PC-3 (cell line): ENCODE results near the gene FRG1. TPM values are rescaled to one million over a fixed set of nuclear protein-coding genes. Genes with fewer than 3 reads are reported as not detected.
"Not testable (repeated sequence)": the region's sequence is repeated elsewhere in the genome, so short reads cannot be mapped to it uniquely, and the experiment has no call there.

ENCODE experiments used
- ATAC-seq: fragments of 200-7000 bp; cut with Tn5 transposase; 2 replicates; pipeline ENCODE4 v1.9.1; 2020; ENCODE audit warnings: mild to moderate bottlenecking, moderate library complexity
- BruUV-seq: library from RNA; stranded (reverse); fragments of 400-500 nt; replicated peaks from 2 replicates; lab custom pipeline; 2021; lab: Mats Ljungman, UMichigan
- CTCF ChIA-PET: fragments of 300-600 bp; sonication (Branson Sonifier 250); formaldehyde crosslinking; loops from one replicate; lab custom pipeline; 2022; ENCODE audit warnings: antibody characterized with exemption; lab: Charles Lee
- POLR2A ChIA-PET: fragments of 300-600 bp; sonication (Branson Sonifier 250); formaldehyde crosslinking; loops from one replicate; lab custom pipeline; 2022; ENCODE audit warnings: antibody characterized with exemption; ENCODE audit not compliant: unreplicated experiment; lab: Charles Lee
- DNase-seq: peaks from one replicate; pipeline ENCODE4 v3.0.0-alpha.2; 2015
- H2AFZ ChIP-seq: fragments of 300-600 bp; sonication (generic); 2 replicates; pipeline ENCODE4 v1.6.0; 2016; ENCODE audit warnings: antibody characterized with exemption, low read length
- H3F3A ChIP-seq: fragments of 300-600 bp; sonication (generic); one replicate; pipeline ENCODE4 v1.6.0; 2017; ENCODE audit warnings: antibody characterized with exemption, low read length, control low read depth, mild to moderate bottlenecking; ENCODE audit not compliant: unreplicated experiment
- H3K27ac ChIP-seq: fragments of 300-600 bp; sonication (generic); 2 replicates; pipeline ENCODE4 v1.5.1; 2016; ENCODE audit warnings: mild to moderate bottlenecking, low read length
- H3K27me3 ChIP-seq: fragments of 300-600 bp; sonication (generic); 2 replicates; pipeline ENCODE4 v1.6.1; 2016; ENCODE audit warnings: low read length, mixed read lengths
- H3K36me3 ChIP-seq: fragments of 300-600 bp; sonication (generic); 2 replicates; pipeline ENCODE4 v1.6.1; 2016; ENCODE audit warnings: low read depth, mixed run types, low read length, mixed read lengths
- H3K4me1 ChIP-seq: fragments of 300-600 bp; sonication (generic); 2 replicates; pipeline ENCODE4 v1.5.1; 2016; ENCODE audit warnings: low read length; ENCODE audit not compliant: insufficient read depth
- H3K4me2 ChIP-seq: fragments of 300-600 bp; sonication (generic); 2 replicates; pipeline ENCODE4 v1.6.0; 2016; ENCODE audit warnings: low read length
- H3K4me3 ChIP-seq: fragments of 300-600 bp; sonication (generic); 2 replicates; pipeline ENCODE4 v1.5.1; 2016; ENCODE audit warnings: mild to moderate bottlenecking, low read length, mixed read lengths
- H3K79me2 ChIP-seq: fragments of 300-600 bp; sonication (generic); 2 replicates; pipeline ENCODE4 v1.6.1; 2017; ENCODE audit warnings: low read length, mixed read lengths
- H3K9ac ChIP-seq: fragments of 300-600 bp; sonication (generic); 2 replicates; pipeline ENCODE4 v1.6.0; 2016; ENCODE audit warnings: mild to moderate bottlenecking, low read length
- H3K9me2 ChIP-seq: fragments of 300-600 bp; sonication (generic); replicated peaks from 2 replicates; pipeline ENCODE4 v1.6.1; 2016; ENCODE audit warnings: mixed run types, low read length, mixed read lengths
- H3K9me3 ChIP-seq: fragments of 300-600 bp; sonication (generic); 2 replicates; pipeline ENCODE4 v1.6.1; 2016; ENCODE audit warnings: low read length, mixed read lengths
- H4K20me1 ChIP-seq: fragments of 300-600 bp; sonication (generic); 2 replicates; pipeline ENCODE4 v1.6.1; 2016; ENCODE audit warnings: low read length, mixed read lengths
- CTCF ChIP-seq: fragments of 300-600 bp; sonication (generic); conservative IDR thresholded peaks from 2 replicates; pipeline ENCODE4 v1.5.1; 2017; ENCODE audit warnings: antibody characterized with exemption, low read depth, mild to moderate bottlenecking, low read length
- EZH2 ChIP-seq: fragments of 300-600 bp; sonication (generic); IDR thresholded peaks from one replicate; pipeline ENCODE4 v1.6.1; 2017; ENCODE audit warnings: antibody characterized with exemption, mild to moderate bottlenecking, low read length; ENCODE audit not compliant: unreplicated experiment
- EZH2phosphoT487 ChIP-seq: fragments of 300-600 bp; sonication (generic); IDR thresholded peaks from 2 replicates; pipeline ENCODE4 v1.6.1; 2018; ENCODE audit warnings: mild to moderate bottlenecking, antibody characterized with exemption, low read length, borderline replicate concordance
- intact Hi-C: fragments of 100-400 bp; cut with micrococcal nuclease; formaldehyde crosslinking; loops from 2 replicates; pipeline ENCODE4 v1.9.0; 2023
- total RNA-seq: library from RNA; depleted of rRNA; stranded (reverse); fragments of >200 nt; gene quantifications from 2 replicates; pipeline ENCODE4 v1.2.3, GENCODE V29; 2014

Gene FRG1
- total RNA-seq, 1 experiment from 2014 or later = 19.0 TPM

- peak; percentile 61 for TF ChIP-seq CTCF
- DNase-seq (peak; percentile 63), ATAC-seq (peak; percentile 50)
- H2AFZ ChIP-seq, H3K79me2 ChIP-seq, H3K9ac ChIP-seq, intact Hi-C loops, H3K9me3 ChIP-seq, H3K4me3 ChIP-seq, H3F3A ChIP-seq, H3K9me2 ChIP-seq, H4K20me1 ChIP-seq, H3K4me2 ChIP-seq, BruUV-seq, H3K36me3 ChIP-seq, H3K27ac ChIP-seq, H3K27me3 ChIP-seq, CTCF ChIA-PET, H3K4me1 ChIP-seq, POLR2A ChIA-PET: not testable (repeated sequence)
Measured at GRCh38 chr4:189904420-189905027, 36.1 kb upstream of the FRG1 start.

- CTCF ChIA-PET = no interaction called here
- TF ChIP-seq CTCF (peak; percentile 54; the same call in 1 of the 2 replicates), EZH2 (no peak)
- intact Hi-C loops = no loop called here
- Histone ChIP-seq H3F3A (no peaks in the 10 kb centered on the region), H3K27ac (no peak overlapping the region), H2AFZ (no peak overlapping the region), H4K20me1 (no peaks in the 10 kb centered on the region), H3K4me1 (no peaks in the 10 kb centered on the region), H3K36me3 (no peaks in the 10 kb centered on the region), H3K4me2 (no peak overlapping the region), H3K4me3 (no peak overlapping the region), H3K79me2 (no peaks in the 10 kb centered on the region), H3K9ac (no peak overlapping the region), H3K27me3 (no peaks in the 10 kb centered on the region), H3K9me2 (no peaks in the 10 kb centered on the region), H3K9me3 (no peaks in the 10 kb centered on the region)
- no TSS peak for BruUV-seq
- POLR2A ChIA-PET = no interaction called here
- ATAC-seq (no peak), DNase-seq (peak; percentile 4)
Measured at GRCh38 chr4:189912170-189912569, 28.5 kb upstream of the FRG1 start.

GRCh38 chr4:189917161-189917891 is 23.3 kb upstream of the FRG1 start:
- Histone ChIP-seq H3K4me2 (no peak overlapping the region), H2AFZ (no peak overlapping the region), H3K36me3 (no peaks in the 10 kb centered on the region), H3K79me2 (no peaks in the 10 kb centered on the region), H3K27ac (no peak overlapping the region), H3K9me2 (no peaks in the 10 kb centered on the region), H3K9me3 (peaks cover 6% of the 10 kb centered on the region; the same call in 1 of the 2 replicates), H4K20me1 (no peaks in the 10 kb centered on the region), H3K4me3 (no peak overlapping the region), H3K9ac (no peak overlapping the region), H3F3A (no peaks in the 10 kb centered on the region), H3K27me3 (no peaks in the 10 kb centered on the region), H3K4me1 (no peaks in the 10 kb centered on the region)
- no TSS peak for BruUV-seq
- DNase-seq = no peak
- ATAC-seq = no peak
- TF ChIP-seq EZH2 (no peak), EZH2phosphoT487 (no peak), CTCF (no peak)
- ChIA-PET POLR2A (no interaction called here), CTCF (no interaction called here)
- intact Hi-C loops = no loop called here
